Kidney capillary endothelial cell (primary cell): ENCODE results near the gene CCDC74A.
"Not testable (repeated sequence)": the region's sequence is repeated elsewhere in the genome, so short reads cannot be mapped to it uniquely, and the experiment has no call there.

ENCODE experiments used
- DNase-seq: peaks from one replicate; pipeline ENCODE4 v3.0.0-alpha.2; 2018; ENCODE audit warnings: low spot score

Gene CCDC74A

GRCh38 chr2:131527131-131528001 lies at the start of gene CCDC74A:
Gene CCDC74A (plus strand): TSS chr2:131527888. CDS start chr2:131527971, 83 bp downstream.
- not testable (repeated sequence) for DNase-seq

- DNase-seq: not testable (repeated sequence)
These were observed 49.4 kb upstream of the CCDC74A start for GRCh38 chr2:131478074-131478849.

GRCh38 chr2:131478850-131479461 lies 48.7 kb upstream of the CCDC74A start:
- not testable (repeated sequence) for DNase-seq

GRCh38 chr2:131480351-131480750 lies 47.3 kb upstream of the CCDC74A start:
- DNase-seq: not testable (repeated sequence)

GRCh38 chr2:131482506-131483155 lies 45.1 kb upstream of the CCDC74A start:
- DNase-seq: not testable (repeated sequence)

GRCh38 chr2:131483981-131484820 lies 43.5 kb upstream of the CCDC74A start:
- DNase-seq: not testable (repeated sequence)

GRCh38 chr2:131484906-131485460 lies 42.7 kb upstream of the CCDC74A start:
- DNase-seq: not testable (repeated sequence)

- not testable (repeated sequence) for DNase-seq
These were observed 41.3 kb upstream of the CCDC74A start for GRCh38 chr2:131486201-131486902.

GRCh38 chr2:131488306-131489205 lies 39.1 kb upstream of the CCDC74A start:
- DNase-seq: no peak

- peak; percentile 15 for DNase-seq
These were observed 36.8 kb upstream of the CCDC74A start for GRCh38 chr2:131490616-131491468.

GRCh38 chr2:131491469-131491836 lies 36.2 kb upstream of the CCDC74A start:
- not testable (repeated sequence) for DNase-seq

- DNase-seq: not testable (repeated sequence)
These were observed 35.7 kb upstream of the CCDC74A start, which contains the start of gene MZT2A for GRCh38 chr2:131492015-131492417. Gene MZT2A (minus strand): TSS chr2:131492397. CDS start chr2:131492376, 21 bp downstream.

- DNase-seq: peak; percentile 83
These were observed 35.1 kb upstream of the CCDC74A start for GRCh38 chr2:131492418-131493198.

- peak; percentile 4 for DNase-seq
These were observed 34.3 kb upstream of the CCDC74A start for GRCh38 chr2:131493199-131493968.

GRCh38 chr2:131495506-131495905 lies 32.2 kb upstream of the CCDC74A start:
- DNase-seq: not testable (repeated sequence)

- not testable (repeated sequence) for DNase-seq
These were observed 29.2 kb upstream of the CCDC74A start for GRCh38 chr2:131498321-131498973.
